A204.1 (cell line): ENCODE results near the gene ABCA9.
A peak's percentile ranks its signal among the peaks of the same experiment; 100 is the strongest.
"Not testable (repeated sequence)": the region's sequence is repeated elsewhere in the genome, so short reads cannot be mapped to it uniquely, and the experiment has no call there.

Source experiments
- FAIRE-seq: peaks from 2 replicates; lab custom pipeline; 2012; peaks lifted over from hg19 to GRCh38; lab: Jason Lieb, UNC

ABCA9 gene

DNA sequence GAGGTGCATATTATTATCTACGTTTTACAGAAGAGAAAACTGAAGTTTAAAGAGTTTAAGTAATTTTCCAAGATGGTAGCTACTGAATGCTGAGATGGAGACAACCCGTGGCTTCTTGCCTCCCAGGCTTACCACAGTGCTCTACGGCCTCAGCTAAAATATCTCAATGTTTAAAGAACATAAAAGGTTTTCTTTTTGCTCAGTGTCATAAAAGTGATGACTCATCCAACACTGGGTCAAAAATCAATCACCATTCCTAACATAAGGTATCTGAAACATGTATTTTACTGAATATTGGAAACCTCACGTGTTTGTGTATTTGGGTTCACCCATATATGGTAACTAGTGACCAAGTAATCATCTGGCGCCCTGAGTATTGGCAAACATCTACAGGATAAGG lies 18.4 kb downstream of the ABCA9 start:
- FAIRE-seq: no peak

DNA sequence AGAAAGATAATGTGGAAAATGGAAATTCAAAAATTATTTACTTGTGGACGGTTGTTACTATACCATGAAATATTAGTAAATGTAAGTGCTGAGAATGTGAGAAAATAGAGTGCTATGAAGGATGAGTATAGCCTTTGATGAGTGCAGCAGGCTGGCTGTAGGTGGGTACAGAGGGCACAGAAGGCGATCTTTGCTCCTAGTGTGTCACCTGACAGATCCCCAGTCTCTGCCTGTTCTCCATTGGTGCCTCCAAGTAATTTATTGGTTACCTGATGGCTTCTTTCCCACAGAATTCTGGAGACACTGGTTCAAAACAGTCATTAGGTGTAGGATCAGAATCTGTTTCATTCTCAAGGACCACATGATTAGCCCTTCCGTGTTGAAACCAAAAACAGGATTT lies 28.9 kb downstream of the ABCA9 start:
- no peak for FAIRE-seq

- no peak for FAIRE-seq
These were observed 30.6 kb downstream of the ABCA9 start for GRCh38 chr17:69030169-69030568.

DNA sequence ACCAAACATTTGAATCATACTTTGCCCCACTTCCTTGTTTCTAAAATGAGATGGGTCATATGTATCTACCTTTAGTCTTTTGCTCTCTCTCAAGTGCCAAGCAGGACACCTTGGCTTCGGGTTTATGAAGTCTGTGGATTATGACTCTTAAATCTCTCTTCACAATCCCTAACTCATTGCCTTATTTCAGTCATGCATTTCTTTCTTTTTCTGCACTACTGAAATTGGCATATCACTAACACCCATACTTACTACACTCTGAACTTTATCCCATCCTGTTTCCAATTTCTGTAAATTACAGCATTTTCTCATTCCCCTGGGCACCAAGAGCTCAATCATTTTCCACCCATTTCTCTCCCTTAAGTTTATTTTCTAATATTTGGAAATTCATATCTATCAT lies 42.0 kb downstream of the ABCA9 start:
- FAIRE-seq: no peak

DNA sequence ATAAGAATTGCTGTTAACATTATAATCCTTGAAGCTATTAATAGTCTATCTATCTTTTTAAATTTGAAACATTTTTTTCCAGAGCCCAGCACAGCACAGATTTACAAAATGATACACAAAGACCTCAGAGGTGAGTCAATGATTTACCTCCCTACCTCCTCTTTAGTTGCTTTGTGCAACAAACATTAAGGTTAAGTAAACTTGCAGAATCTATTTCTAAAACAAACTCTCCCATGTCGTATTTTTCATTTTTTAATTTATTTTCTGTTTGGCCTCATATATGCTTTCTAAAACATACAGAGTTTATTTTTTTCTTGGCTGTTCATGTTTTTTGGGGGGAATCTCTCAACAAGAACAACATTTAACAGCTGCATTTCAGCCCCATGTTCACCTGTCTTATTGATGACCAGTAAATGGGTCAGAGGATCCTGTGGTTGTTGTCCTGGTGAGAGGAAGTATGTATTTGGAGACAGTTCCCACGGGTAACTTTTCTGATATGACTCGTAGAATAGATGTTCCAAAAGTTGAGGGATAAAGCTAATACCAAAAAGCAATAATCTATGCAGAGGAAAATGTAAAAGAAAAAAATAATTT lies 42.6 kb downstream of the ABCA9 start:
- FAIRE-seq: no peak

GRCh38 chr17:69015631-69016030 lies 45.1 kb downstream of the ABCA9 start:
- no peak for FAIRE-seq

- FAIRE-seq: no peak
These were observed 47.6 kb downstream of the ABCA9 start for GRCh38 chr17:69012895-69013805.

DNA sequence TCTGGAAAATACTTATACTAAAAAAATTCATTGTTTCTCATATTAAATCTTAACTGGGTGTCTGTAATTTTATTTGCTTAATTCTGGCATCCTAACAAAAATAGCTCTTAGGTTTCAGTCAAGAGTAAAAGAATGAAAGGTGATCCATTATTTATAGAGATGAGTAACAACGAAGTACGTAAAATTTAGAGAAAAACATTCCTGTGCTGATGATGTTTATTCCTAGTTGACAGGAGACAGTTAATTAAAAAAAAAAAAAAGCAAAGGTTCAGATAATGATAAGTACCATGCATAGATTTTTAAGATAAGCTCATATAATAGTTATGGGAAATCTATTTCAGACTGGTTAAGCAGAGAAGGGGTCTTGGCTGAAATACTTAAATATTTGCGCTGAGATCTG lies 50.8 kb downstream of the ABCA9 start:
- FAIRE-seq: no peak

- FAIRE-seq: not testable (repeated sequence)
These were observed 56.0 kb downstream of the ABCA9 start for GRCh38 chr17:69004759-69005158.

DNA sequence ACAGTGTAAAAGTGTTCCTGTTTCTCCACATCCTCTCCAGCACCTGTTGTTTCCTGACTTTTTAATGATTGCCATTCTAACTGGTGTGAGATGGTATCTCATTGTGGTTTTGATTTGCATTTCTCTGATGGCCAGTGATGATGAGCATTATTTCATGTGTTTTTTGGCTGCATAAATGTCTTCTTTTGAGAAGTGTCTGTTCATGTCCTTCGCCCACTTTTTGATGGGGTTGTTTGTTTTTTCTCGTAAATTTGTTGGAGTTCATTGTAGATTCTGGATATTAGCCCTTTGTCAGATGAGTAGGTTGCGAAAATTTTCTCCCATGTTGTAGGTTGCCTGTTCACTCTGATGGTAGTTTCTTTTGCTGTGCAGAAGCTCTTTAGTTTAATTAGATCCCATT lies 61.0 kb downstream of the ABCA9 start:
- not testable (repeated sequence) for FAIRE-seq

DNA sequence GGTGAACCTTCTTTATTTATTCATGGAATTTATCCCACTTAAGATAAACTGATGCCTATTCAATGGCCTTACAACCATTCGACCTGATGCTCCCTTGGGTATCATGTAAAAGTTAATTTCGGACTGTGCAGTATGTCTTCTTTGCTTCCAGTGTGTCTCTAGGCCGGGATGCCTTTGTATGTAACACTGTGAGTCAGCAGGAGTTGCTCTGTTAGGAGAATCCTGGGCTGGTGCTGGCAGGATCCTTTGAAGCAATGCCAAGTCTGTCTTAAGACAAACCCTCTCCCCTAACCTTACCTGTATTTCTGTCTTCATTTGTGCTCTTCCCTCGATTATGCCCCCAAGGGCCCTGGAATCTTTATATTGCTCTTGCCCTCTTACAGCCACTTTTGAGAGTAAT lies 67.6 kb downstream of the ABCA9 start:
- FAIRE-seq: no peak

- FAIRE-seq: no peak
These were observed 72.8 kb downstream of the ABCA9 start for GRCh38 chr17:68987966-68988365.

DNA sequence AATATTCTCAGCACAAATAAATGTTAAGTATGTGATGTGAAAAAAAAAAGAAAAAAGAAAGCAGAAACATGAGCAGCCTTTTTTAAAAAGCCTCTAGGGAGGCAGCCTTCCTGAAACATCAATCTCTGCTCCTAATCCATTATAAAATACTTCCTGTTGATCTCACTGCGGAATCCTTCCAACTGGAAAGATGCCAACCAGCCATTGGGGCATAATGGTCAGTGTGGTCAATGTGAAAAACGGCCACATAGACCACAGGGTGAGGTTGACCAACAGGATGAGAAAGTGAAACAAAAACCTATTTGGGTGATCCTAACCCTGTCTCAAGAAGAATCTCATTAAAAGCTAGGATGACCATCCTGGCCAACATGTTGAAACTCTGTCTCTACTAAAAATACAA lies 79.4 kb downstream of the ABCA9 start:
- FAIRE-seq: no peak

DNA sequence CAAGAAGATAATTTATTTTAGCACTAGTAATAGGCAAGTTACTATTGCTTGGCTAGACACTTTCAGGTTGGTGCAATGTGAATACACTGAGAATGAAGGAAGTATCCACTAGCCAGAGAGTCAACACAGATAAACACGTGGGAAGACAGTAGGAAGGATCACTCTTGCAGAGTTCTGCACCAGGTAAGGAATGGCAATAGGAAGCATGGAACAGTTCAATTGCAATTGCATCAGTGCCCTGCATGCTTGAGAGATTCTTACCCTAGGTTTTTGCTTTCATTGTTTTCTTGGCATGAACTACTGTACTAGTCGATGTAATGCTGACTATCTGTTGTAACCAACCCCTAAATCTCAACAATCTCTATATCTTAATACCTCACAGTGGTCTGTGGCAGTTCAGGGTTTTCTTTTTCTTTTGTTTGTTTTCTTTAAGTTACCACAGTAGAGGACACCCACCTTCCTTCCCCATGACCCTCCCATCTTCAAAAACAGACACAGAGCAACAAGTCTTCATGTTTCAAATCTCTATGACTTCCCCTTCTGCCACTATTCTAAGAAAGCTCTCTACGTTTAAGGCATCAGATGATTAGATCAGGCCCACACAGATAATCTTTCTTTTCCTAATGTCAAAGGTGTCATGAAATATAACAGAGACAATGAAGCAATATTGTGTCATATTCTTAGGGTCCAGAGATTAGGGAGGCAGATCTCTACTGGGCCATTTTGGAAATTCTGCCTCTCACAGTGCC lies 87.5 kb downstream of the ABCA9 start:
- no peak for FAIRE-seq

- peak; percentile 87 for FAIRE-seq
These were observed 88.5 kb downstream of the ABCA9 start for GRCh38 chr17:68972119-68972704.

GRCh38 chr17:68969101-68969500 lies 91.6 kb downstream of the ABCA9 start:
- no peak for FAIRE-seq

DNA sequence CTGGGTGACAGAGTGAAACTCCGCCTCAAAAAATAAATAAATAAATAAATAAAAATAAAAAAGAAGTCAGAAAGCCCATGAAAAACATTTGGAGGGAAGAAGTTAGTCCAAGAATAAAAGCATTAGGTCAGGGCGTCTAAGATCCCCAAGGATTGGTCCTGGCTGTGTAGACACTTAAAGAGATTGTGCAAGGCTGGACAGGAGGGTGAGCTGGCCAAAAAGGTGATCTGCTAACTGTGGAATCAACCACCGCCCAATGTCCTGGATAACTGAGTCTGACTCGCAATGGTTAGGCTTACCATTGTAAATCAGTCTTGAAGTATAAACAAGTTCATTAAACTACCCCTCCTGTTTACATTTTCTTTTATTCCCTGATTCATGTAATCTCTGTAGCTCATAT lies 96.8 kb downstream of the ABCA9 start:
- FAIRE-seq: no peak

GRCh38 chr17:68961214-68961882 lies 99.4 kb downstream of the ABCA9 start:
- no peak for FAIRE-seq

GRCh38 chr17:68959117-68959516 lies 101.6 kb downstream of the ABCA9 start:
- not testable (repeated sequence) for FAIRE-seq

GRCh38 chr17:68957944-68958343 lies 102.8 kb downstream of the ABCA9 start:
- FAIRE-seq: no peak

DNA sequence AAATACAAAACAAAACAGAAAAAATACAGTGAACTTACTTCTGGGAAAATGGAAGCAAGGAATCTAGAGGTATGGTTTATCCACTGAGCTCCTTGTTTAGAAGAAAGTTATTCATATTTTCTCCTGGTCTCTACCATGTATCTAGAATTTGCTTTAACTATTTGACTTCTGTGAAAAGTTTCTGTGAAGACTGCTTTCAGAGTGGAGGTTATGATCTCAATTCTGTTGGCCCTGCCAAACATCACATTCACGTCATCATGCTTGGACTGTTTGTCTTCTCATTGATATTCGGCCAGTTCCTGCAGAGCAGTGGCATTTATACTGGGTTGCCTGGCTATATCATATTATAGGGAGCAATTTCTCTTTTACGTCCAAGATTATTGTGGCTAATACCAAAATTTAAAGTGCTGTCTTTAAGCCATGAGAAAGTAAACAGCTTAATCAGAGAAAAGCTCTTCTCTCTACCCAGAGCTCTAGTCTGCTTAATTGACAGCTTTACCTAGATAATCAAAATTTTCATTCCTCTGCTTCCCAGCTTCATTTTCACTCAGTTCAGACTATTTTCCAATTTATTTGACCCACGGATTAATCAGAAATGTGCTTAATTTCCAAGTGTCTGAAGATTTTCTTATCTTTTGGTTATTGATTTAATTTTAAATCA lies 105.4 kb downstream of the ABCA9 start, which contains the start of gene ABCA8:
ABCA8 (minus strand) TSS at position 212 of the 661 bp plus-strand sequence. CDS start 13,358 bp downstream, outside the sequence.
- no peak for FAIRE-seq
